Measurements from ENCODE around the gene CD200R1.

The CD200R1 gene

GRCh38 chr3:112888381-112889085 lies 86.4 kb downstream of the CD200R1 start:
- peak; percentile 8 to 12 for DNase-seq (ENCODE audit: low read depth in 2 of 2)

GRCh38 chr3:112884678-112885290 lies 90.1 kb downstream of the CD200R1 start:
- no peak for DNase-seq (ENCODE audit: low read depth in 2 of 2)

GRCh38 chr3:112881891-112882290 lies 93.0 kb downstream of the CD200R1 start:
- no peak for DNase-seq (ENCODE audit: low read depth in 2 of 2)

- no peak for DNase-seq (ENCODE audit: low read depth in 2 of 2)
These were observed 99.3 kb downstream of the CD200R1 start for GRCh38 chr3:112875561-112875960.

GRCh38 chr3:112874725-112875124 lies 100.2 kb downstream of the CD200R1 start:
- DNase-seq (ENCODE audit: low read depth in 2 of 2) = no peak

- no peak for DNase-seq (ENCODE audit: low read depth in 2 of 2)
These were observed 101.3 kb downstream of the CD200R1 start for GRCh38 chr3:112873632-112874031.

GRCh38 chr3:112871735-112872134 lies 103.2 kb downstream of the CD200R1 start:
- DNase-seq (ENCODE audit: low read depth in 2 of 2) = no peak

Measured in fibroblast of skin of left quadriceps (primary cell).